ENCODE data around the gene TMEM40.

The TMEM40 gene

GRCh38 chr3:12700800-12701199 lies 58.3 kb downstream of the TMEM40 start:
- H3K36me3 ChIP-seq (ENCODE audit: control insufficient read depth, insufficient read depth, low read length), result no peaks in the 10 kb centered on the region
- H3K4me3 ChIP-seq (ENCODE audit: low read depth, low read length), result no peak overlapping the region
- no peak overlapping the region for H3K9ac ChIP-seq
- H3K27me3 ChIP-seq (ENCODE audit: control insufficient read depth, insufficient read depth, low read length), result no peaks in the 10 kb centered on the region
- no peak overlapping the region for H3K4me2 ChIP-seq (ENCODE audit: low read length)
- no peak overlapping the region for H3K27ac ChIP-seq
- no peak overlapping the region for H2AFZ ChIP-seq
- H3K79me2 ChIP-seq, result no peaks in the 10 kb centered on the region
- no peaks in the 10 kb centered on the region for H3K4me1 ChIP-seq
- TF ChIP-seq CTCF (IDR thresholded peaks at IDR 0.05), result no peak
- H3K9me3 ChIP-seq (ENCODE audit: control insufficient read depth, low read length), result no peaks in the 10 kb centered on the region

- no peaks in the 10 kb centered on the region for H3K79me2 ChIP-seq
- H3K27ac ChIP-seq, result no peak overlapping the region
- TF ChIP-seq CTCF (IDR thresholded peaks at IDR 0.05), result no peak
- no peaks in the 10 kb centered on the region for H3K27me3 ChIP-seq (ENCODE audit: control insufficient read depth, insufficient read depth, low read length)
- peaks cover 11% of the 10 kb centered on the region for H3K4me1 ChIP-seq
- no peaks in the 10 kb centered on the region for H3K9me3 ChIP-seq (ENCODE audit: control insufficient read depth, low read length)
- no peaks in the 10 kb centered on the region for H3K36me3 ChIP-seq (ENCODE audit: control insufficient read depth, insufficient read depth, low read length)
- no peak overlapping the region for H2AFZ ChIP-seq
- no peak overlapping the region for H3K9ac ChIP-seq
- H3K4me3 ChIP-seq (ENCODE audit: low read depth, low read length), result no peak overlapping the region
- H3K4me2 ChIP-seq (ENCODE audit: low read length), result no peak overlapping the region
Observed at GRCh38 chr3:12695916-12696315, 63.1 kb downstream of the TMEM40 start.

GRCh38 chr3:12695112-12695511 lies 63.9 kb downstream of the TMEM40 start:
- H3K9me3 ChIP-seq (ENCODE audit: control insufficient read depth, low read length), result no peaks in the 10 kb centered on the region
- H3K9ac ChIP-seq, result no peak overlapping the region
- H3K36me3 ChIP-seq (ENCODE audit: control insufficient read depth, insufficient read depth, low read length), result no peaks in the 10 kb centered on the region
- H3K27me3 ChIP-seq (ENCODE audit: control insufficient read depth, insufficient read depth, low read length), result no peaks in the 10 kb centered on the region
- peak overlapping the region; percentile 36 for H2AFZ ChIP-seq
- no peaks in the 10 kb centered on the region for H3K79me2 ChIP-seq
- H3K4me2 ChIP-seq (ENCODE audit: low read length), result no peak overlapping the region
- H3K4me1 ChIP-seq, result peaks cover 11% of the 10 kb centered on the region
- TF ChIP-seq CTCF (IDR thresholded peaks at IDR 0.05), result no peak
- H3K4me3 ChIP-seq (ENCODE audit: low read depth, low read length), result no peak overlapping the region
- H3K27ac ChIP-seq, result peak overlapping the region; percentile 89

GRCh38 chr3:12692444-12692843 lies 66.6 kb downstream of the TMEM40 start:
- no peak overlapping the region for H3K9ac ChIP-seq
- TF ChIP-seq CTCF (IDR thresholded peaks at IDR 0.05), result no peak
- no peak overlapping the region for H2AFZ ChIP-seq
- no peak overlapping the region for H3K4me2 ChIP-seq (ENCODE audit: low read length)
- no peaks in the 10 kb centered on the region for H3K36me3 ChIP-seq (ENCODE audit: control insufficient read depth, insufficient read depth, low read length)
- H3K4me1 ChIP-seq, result peaks cover 13% of the 10 kb centered on the region
- no peak overlapping the region for H3K4me3 ChIP-seq (ENCODE audit: low read depth, low read length)
- H3K9me3 ChIP-seq (ENCODE audit: control insufficient read depth, low read length), result no peaks in the 10 kb centered on the region
- no peak overlapping the region for H3K27ac ChIP-seq
- no peaks in the 10 kb centered on the region for H3K27me3 ChIP-seq (ENCODE audit: control insufficient read depth, insufficient read depth, low read length)
- H3K79me2 ChIP-seq, result no peaks in the 10 kb centered on the region

GRCh38 chr3:12689997-12690711 lies 68.9 kb downstream of the TMEM40 start:
- Histone ChIP-seq H2AFZ (peak overlapping the region; percentile 36), H3K4me1 (peaks cover 13% of the 10 kb centered on the region), H3K36me3 (ENCODE audit: control insufficient read depth, insufficient read depth, low read length) (no peaks in the 10 kb centered on the region), H3K27me3 (ENCODE audit: control insufficient read depth, insufficient read depth, low read length) (no peaks in the 10 kb centered on the region), H3K4me2 (ENCODE audit: low read length) (no peak overlapping the region), H3K4me3 (ENCODE audit: low read depth, low read length) (no peak overlapping the region), H3K9ac (no peak overlapping the region), H3K79me2 (no peaks in the 10 kb centered on the region), H3K9me3 (ENCODE audit: control insufficient read depth, low read length) (no peaks in the 10 kb centered on the region), H3K27ac (no peak overlapping the region)
- no peak for TF ChIP-seq CTCF (IDR thresholded peaks at IDR 0.05)
